ENCODE data around the gene PPFIA1.

PPFIA1 gene

GRCh38 chr11:70415642-70416395, 145.3 kb downstream of the PPFIA1 start:
- no peak for DNase-seq (ENCODE audit: low spot score)

- DNase-seq (ENCODE audit: low spot score) = no peak
Measured at GRCh38 chr11:70416881-70417280, 146.4 kb downstream of the PPFIA1 start.

- no peak for DNase-seq (ENCODE audit: low spot score)
Measured at GRCh38 chr11:70418130-70418529, 147.6 kb downstream of the PPFIA1 start.

- no peak for DNase-seq (ENCODE audit: low spot score)
Measured at GRCh38 chr11:70419307-70420007, 149.0 kb downstream of the PPFIA1 start.

- no peak for DNase-seq (ENCODE audit: low spot score)
Measured at GRCh38 chr11:70420008-70420464, 149.5 kb downstream of the PPFIA1 start.

GRCh38 chr11:70420496-70420895, 150.0 kb downstream of the PPFIA1 start:
- no peak for DNase-seq (ENCODE audit: low spot score)

- no peak for DNase-seq (ENCODE audit: low spot score)
Measured at GRCh38 chr11:70421123-70421522, 150.6 kb downstream of the PPFIA1 start.

- DNase-seq (ENCODE audit: low spot score) = no peak
Measured at GRCh38 chr11:70422692-70423522, 152.4 kb downstream of the PPFIA1 start.

GRCh38 chr11:70423523-70424505, 153.3 kb downstream of the PPFIA1 start:
- DNase-seq (ENCODE audit: low spot score) = no peak

GRCh38 chr11:70424765-70425344, 154.4 kb downstream of the PPFIA1 start:
- no peak for DNase-seq (ENCODE audit: low spot score)

- DNase-seq (ENCODE audit: low spot score) = no peak
Measured at GRCh38 chr11:70427436-70427835, 156.9 kb downstream of the PPFIA1 start.

- DNase-seq (ENCODE audit: low spot score) = no peak
Measured at GRCh38 chr11:70428701-70429427, 158.4 kb downstream of the PPFIA1 start.

- DNase-seq (ENCODE audit: low spot score) = no peak
Measured at GRCh38 chr11:70429428-70429705, 158.9 kb downstream of the PPFIA1 start.

GRCh38 chr11:70429724-70430521, 159.4 kb downstream of the PPFIA1 start:
- no peak for DNase-seq (ENCODE audit: low spot score)

GRCh38 chr11:70430671-70431574, 160.4 kb downstream of the PPFIA1 start:
- no peak for DNase-seq (ENCODE audit: low spot score)

- no peak for DNase-seq (ENCODE audit: low spot score)
Measured at GRCh38 chr11:70431611-70432010, 161.1 kb downstream of the PPFIA1 start.

GRCh38 chr11:70432065-70432464, 161.6 kb downstream of the PPFIA1 start:
- DNase-seq (ENCODE audit: low spot score) = no peak

- DNase-seq (ENCODE audit: low spot score) = no peak
Measured at GRCh38 chr11:70432580-70432979, 162.1 kb downstream of the PPFIA1 start.

GRCh38 chr11:70433038-70433437, 162.5 kb downstream of the PPFIA1 start:
- no peak for DNase-seq (ENCODE audit: low spot score)

All from HuH-7 (cell line).